GM12878 (cell line): Measurements from ENCODE around the gene FMN2. TPM values are rescaled to one million over a fixed set of nuclear protein-coding genes. Genes with fewer than 3 reads are reported as not detected.

ENCODE experiments used
- ATAC-seq: fragments of 200-7000 bp; cut with Tn5 transposase; 3 replicates; pipeline ENCODE4 v1.9.1; 2020; ENCODE audit warnings: mild to moderate bottlenecking, moderate library complexity
- BruUV-seq: library from RNA; stranded (reverse); fragments of 400-500 nt; replicated peaks from 2 replicates; lab custom pipeline; 2021; lab: Mats Ljungman, UMichigan
- CTCF ChIA-PET: fragments of 300-600 bp; sonication (Branson Sonifier 250); formaldehyde crosslinking; extraction: SDS; loops from one replicate; lab custom pipeline; 2021; ENCODE audit warnings: inconsistent platforms; lab: Yijun Ruan, JAX
- POLR2A ChIA-PET: fragments of 350-600 bp; formaldehyde crosslinking; extraction: SDS; loops from one replicate; lab custom pipeline; 2021; ENCODE audit warnings: inconsistent platforms; lab: Charles Lee
- RAD21 ChIA-PET: fragments of 300-600 bp; sonication (Branson Sonifier 250); formaldehyde crosslinking; loops from one replicate; lab custom pipeline; 2023; ENCODE audit warnings: antibody characterized with exemption; ENCODE audit not compliant: unreplicated experiment; lab: Charles Lee
- SMC1A ChIA-PET: fragments of 300-600 bp; sonication (Branson Sonifier 250); formaldehyde crosslinking; loops from one replicate; lab custom pipeline; 2023; ENCODE audit not compliant: unreplicated experiment, uncharacterized antibody; lab: Charles Lee
- DNase-seq: peaks from one replicate; pipeline ENCODE4 v3.0.0-alpha.2; 2011; ENCODE audit warnings: low read depth, low spot score
- FAIRE-seq: peaks from 3 replicates; lab custom pipeline; 2011; peaks lifted over from hg19 to GRCh38; lab: Jason Lieb, UNC
- H2AFZ ChIP-seq: 2 replicates; pipeline ENCODE4 v1.6.0; 2011; ENCODE audit warnings: low read depth, low read length, control low read depth; ENCODE audit not compliant: control insufficient read depth
- H3K27ac ChIP-seq: 2 replicates; pipeline ENCODE4 v1.5.1; 2011; ENCODE audit warnings: control low read depth; ENCODE audit not compliant: control insufficient read depth, insufficient read depth
- H3K27me3 ChIP-seq, 2 experiments: replicated peaks in 1 of 2; 2 replicates each; pipeline versions ENCODE4 v1.6.0 to v1.6.1; 2011; ENCODE audit warnings: low read length in 1 of 2; ENCODE audit not compliant: control insufficient read depth in 2 of 2, insufficient read depth in 2 of 2
- H3K36me3 ChIP-seq, 2 experiments: 2 replicates each; pipeline ENCODE4 v1.5.1; 2011; ENCODE audit warnings: low read length in 1 of 2; ENCODE audit not compliant: control insufficient read depth in 2 of 2, insufficient read depth in 2 of 2
- H3K4me1 ChIP-seq: 2 replicates; pipeline ENCODE4 v1.6.1; 2011; ENCODE audit warnings: mild to moderate bottlenecking, low read length, moderate library complexity, mixed read lengths; ENCODE audit not compliant: control insufficient read depth, insufficient read depth
- H3K4me2 ChIP-seq: 2 replicates; pipeline ENCODE4 v1.6.0; 2011; ENCODE audit warnings: control low read depth; ENCODE audit not compliant: control insufficient read depth, insufficient read depth
- H3K4me3 ChIP-seq: fragments of 200-600 bp; sonication (generic); 2 replicates; pipeline ENCODE4 v1.5.1; 2016
- H3K79me2 ChIP-seq: 2 replicates; pipeline ENCODE4 v1.6.0; 2011; ENCODE audit warnings: low read length; ENCODE audit not compliant: control insufficient read depth, insufficient read depth
- H3K9ac ChIP-seq: 2 replicates; pipeline ENCODE4 v1.8.0; 2011; ENCODE audit warnings: low read length, control low read depth, mixed read lengths; ENCODE audit not compliant: control insufficient read depth, insufficient read depth
- H3K9me3 ChIP-seq: replicated peaks from 3 replicates; pipeline ENCODE4 v1.5.1; 2011; ENCODE audit warnings: mild to moderate bottlenecking, low read length; ENCODE audit not compliant: control insufficient read depth, insufficient read depth
- H4K20me1 ChIP-seq: 2 replicates; pipeline ENCODE4 v1.6.0; 2011; ENCODE audit not compliant: control insufficient read depth, insufficient read depth
- ELK1 ChIP-seq: IDR thresholded peaks from 2 replicates; pipeline ENCODE4 v1.6.1; 2012; ENCODE audit warnings: low read depth, low read length, improper control_type of control experiment
- HDGF ChIP-seq: fragments of 450-650 bp; IDR thresholded peaks from 2 replicates; pipeline ENCODE4 v1.6.1; 2016; ENCODE audit warnings: antibody characterized with exemption
- IKZF2 ChIP-seq, 2 experiments: fragments of 450-650 bp; IDR thresholded peaks; 2 replicates each; pipeline ENCODE4 v1.6.1; 2017; ENCODE audit warnings: mild to moderate bottlenecking in 2 of 2, moderate library complexity in 2 of 2
- IRF3 ChIP-seq: fragments of 450-650 bp; IDR thresholded peaks from 2 replicates; pipeline ENCODE4 v1.6.1; 2014; ENCODE audit warnings: mild to moderate bottlenecking
- SREBF1 ChIP-seq: IDR thresholded peaks from 2 replicates; pipeline ENCODE4 v1.6.1; 2012; ENCODE audit warnings: mild to moderate bottlenecking, low read length
- ZBED1 ChIP-seq: IDR thresholded peaks from 2 replicates; pipeline ENCODE4 v1.6.1; 2016; ENCODE audit warnings: borderline replicate concordance
- WGBS: methylation state at CpG from one replicate; pipeline ENCODE4 v1.1.6; 2016; ENCODE audit warnings: low lambda C conversion rate; ENCODE audit not compliant: insufficient replicate concordance, insufficient coverage; ENCODE audit errors: missing lambda C conversion rate; 5-methylcytosine and 5-hydroxymethylcytosine counted together
- in situ Hi-C: fragments of 300-500 bp; cut with MboI; formaldehyde crosslinking; loops from 9 replicates; pipeline ENCODE4 v1.14.3; 2018; ENCODE audit warnings: mixed read lengths
- intact Hi-C: fragments of 100-400 bp; cut with micrococcal nuclease; formaldehyde crosslinking; loops from one replicate; pipeline ENCODE4 v1.14.2; 2022; ENCODE audit not compliant: unreplicated experiment
- polyA plus RNA-seq, 11 experiments: library from polyadenylated mRNA; depleted of rRNA in 4 of 11; unstranded in 6 of 11; stranded (reverse) in 5 of 11; fragments of >200 nt; fragmentation: Nextera tagmentation in 4 of 11; fragmentation: Illumina TruSeq in 1 of 11; extraction: Ambion mirVana in 4 of 11; extraction: Trizol in 1 of 11; gene quantifications; 1 replicate in 1 of 11; 2 replicates in 10 of 11; pipeline versions ENCODE4 v1.2.1 to v1.2.3, GENCODE V29; 2011 to 2016; ENCODE audit warnings: inconsistent platforms in 2 of 11, missing spikeins in 2 of 11, low read depth in 1 of 11
- total RNA-seq, 4 experiments: library from RNA; depleted of rRNA in 3 of 4; stranded (reverse); fragments of >200 nt in 3 of 4; fragmentation: Illumina TruSeq in 1 of 4; extraction: Trizol in 1 of 4; gene quantifications; 2 replicates each; pipeline versions ENCODE4 v1.2.1 to v1.2.3, GENCODE V29; 2013 to 2021

The FMN2 gene
- total and polyA plus RNA-seq, 10 of the 15 experiments (the other 5 are each of a cell fraction or from before 2014, with no cell fraction given) = 0.60 TPM; not detected in 9

- no peak for ATAC-seq
- BruUV-seq = no TSS peak
- 3% methylated on average over 4 of the region's 4 CpGs for WGBS
- intact Hi-C loops = no loop called here
- CTCF ChIA-PET = no interaction called here
- no peak overlapping the region for H3K27ac ChIP-seq
- no peak overlapping the region for H3K9ac ChIP-seq
- no peaks in the 10 kb centered on the region for H3K79me2 ChIP-seq
- H3K4me1 ChIP-seq = no peaks in the 10 kb centered on the region
- DNase-seq = no peak
- no peak overlapping the region for H3K4me2 ChIP-seq
- H3K27me3 ChIP-seq = no peaks in the 10 kb centered on the region
- RAD21 ChIA-PET = no interaction called here
- no peak overlapping the region for H3K4me3 ChIP-seq
- TF ChIP-seq SREBF1 (no peak), ZBED1 (no peak), HDGF (no peak), IRF3 (no peak)
- TF ChIP-seq, all 136 proteins: peak for 0
- ChIA-PET POLR2A (no interaction called here), SMC1A (no interaction called here)
- H4K20me1 ChIP-seq = no peaks in the 10 kb centered on the region
- H3K9me3 ChIP-seq = no peaks in the 10 kb centered on the region
- H2AFZ ChIP-seq = no peak overlapping the region
- in situ Hi-C loops = no loop called here
- H3K36me3 ChIP-seq = no peaks in the 10 kb centered on the region
- FAIRE-seq = no peak
Observed at GRCh38 chr1:240404286-240404685, 312.6 kb downstream of the FMN2 start.

- TF ChIP-seq IKZF2 (IDR thresholded peaks at IDR 0.05) (no peak), ELK1 (no peak)
- H3K27ac ChIP-seq = no peak overlapping the region
- ChIA-PET SMC1A (no interaction called here), RAD21 (no interaction called here), CTCF (no interaction called here), POLR2A (no interaction called here)
- intact Hi-C loops (no loop called here), in situ Hi-C loops (no loop called here)
- no TSS peak for BruUV-seq
- H4K20me1 ChIP-seq = no peaks in the 10 kb centered on the region
- no peaks in the 10 kb centered on the region for H3K36me3 ChIP-seq
- FAIRE-seq (no peak), ATAC-seq (no peak), DNase-seq (no peak)
- no peak overlapping the region for H3K4me2 ChIP-seq
- H3K79me2 ChIP-seq = no peaks in the 10 kb centered on the region
- no peak overlapping the region for H2AFZ ChIP-seq
- H3K27me3 ChIP-seq = no peaks in the 10 kb centered on the region
- WGBS = 41% methylated on average over 7 of the region's 12 CpGs
- H3K9ac ChIP-seq = no peak overlapping the region
- no peaks in the 10 kb centered on the region for H3K4me1 ChIP-seq
- H3K4me3 ChIP-seq = no peak overlapping the region
- H3K9me3 ChIP-seq = no peaks in the 10 kb centered on the region
Observed at GRCh38 chr1:240405751-240406150, 314.1 kb downstream of the FMN2 start.
